IPS-NIHi11 (cell line): ENCODE results near the gene KCNIP3.

Experiments
- DNase-seq: peaks from one replicate; pipeline ENCODE4 v3.0.0; 2012; ENCODE audit warnings: mixed read lengths, low spot score

Gene KCNIP3

GRCh38 chr2:95314598-95314963, 17.4 kb downstream of the KCNIP3 start:
- DNase-seq, result no peak

GRCh38 chr2:95314964-95315611, 17.9 kb downstream of the KCNIP3 start:
- peak; percentile 85 for DNase-seq

GRCh38 chr2:95315801-95316411, 18.8 kb downstream of the KCNIP3 start:
- DNase-seq, result no peak

GRCh38 chr2:95316466-95317122, 19.4 kb downstream of the KCNIP3 start:
- DNase-seq, result no peak

DNA sequence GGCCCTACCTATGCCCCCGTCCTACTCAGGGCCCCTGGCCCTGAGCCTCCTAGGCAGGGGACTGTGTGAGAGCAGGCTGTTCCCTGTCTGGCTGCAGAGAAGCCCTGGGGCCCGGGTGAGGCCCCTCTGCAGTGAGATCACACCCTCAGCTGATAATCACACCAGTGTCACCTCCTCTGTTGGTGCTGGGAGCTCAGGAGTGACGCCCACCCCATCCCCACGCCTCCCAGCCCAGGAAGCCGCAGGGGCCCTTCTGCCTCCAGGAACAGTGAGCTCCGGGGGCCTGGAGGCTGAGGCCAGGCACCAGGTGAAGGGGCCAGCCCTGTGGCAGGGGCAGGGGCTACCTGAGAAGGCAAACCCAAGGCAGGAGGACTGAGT, 20.0 kb downstream of the KCNIP3 start:
- no peak for DNase-seq

- no peak for DNase-seq
These were observed 20.7 kb downstream of the KCNIP3 start for GRCh38 chr2:95317665-95318425.

- no peak for DNase-seq
These were observed 21.5 kb downstream of the KCNIP3 start for GRCh38 chr2:95318431-95319220.

GRCh38 chr2:95319481-95320343, 22.6 kb downstream of the KCNIP3 start:
- no peak for DNase-seq

DNA sequence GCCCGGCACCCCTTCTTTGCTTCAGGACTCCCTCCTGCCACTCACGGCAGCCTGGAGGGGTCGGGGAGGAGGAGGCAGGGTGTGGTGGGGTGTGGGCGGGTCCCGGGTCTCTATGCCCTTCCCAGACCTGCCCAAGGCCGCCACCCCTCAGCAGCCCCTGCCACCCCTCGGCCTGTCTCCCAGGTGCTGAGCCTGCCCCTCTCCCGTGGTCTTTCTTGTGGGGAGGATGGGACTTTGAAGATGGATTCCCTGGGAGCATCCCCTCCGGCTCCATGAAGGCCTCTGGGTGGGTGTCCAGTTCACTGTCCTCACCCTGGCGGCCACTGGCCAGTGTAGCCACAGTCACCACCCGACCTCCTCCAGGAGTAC, 23.2 kb downstream of the KCNIP3 start:
- DNase-seq, result no peak

DNA sequence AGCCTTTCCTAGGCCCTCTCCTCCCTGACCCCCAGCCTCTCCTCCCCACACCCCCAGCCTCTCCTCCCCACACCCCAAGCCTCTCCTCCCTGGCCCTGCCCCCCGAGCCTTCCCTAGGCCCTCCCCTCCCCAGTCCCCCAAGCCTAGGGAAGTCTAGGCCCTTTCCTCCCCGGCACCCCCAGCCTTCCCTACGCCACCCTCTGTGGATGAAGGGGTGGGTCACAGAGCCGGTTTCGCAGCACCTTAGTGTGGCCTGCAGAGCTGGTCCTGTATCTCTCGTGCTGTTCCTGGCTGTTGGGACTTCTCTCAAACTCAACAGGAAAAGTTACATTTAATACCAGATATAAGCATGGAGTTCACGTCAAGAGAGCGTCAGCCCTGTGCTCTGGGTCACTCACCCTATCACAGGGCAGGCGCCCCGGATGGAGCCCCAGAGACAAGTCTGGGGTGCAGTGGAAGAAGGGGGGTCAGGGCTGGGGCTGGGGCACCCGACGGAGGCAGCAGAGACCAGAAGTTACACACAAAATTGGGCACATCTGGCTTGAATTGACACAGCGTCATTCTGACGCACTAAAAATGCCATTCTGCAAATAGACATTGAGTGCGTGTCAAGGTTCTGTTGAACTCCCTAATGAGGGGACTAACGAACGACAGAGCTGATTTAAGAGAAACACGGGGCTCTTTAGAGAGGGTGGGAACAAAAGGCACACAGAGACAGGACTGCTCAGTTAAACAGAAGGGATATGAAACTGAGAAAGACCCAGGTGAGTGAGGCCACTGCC, 24.0 kb downstream of the KCNIP3 start:
- DNase-seq, result no peak

GRCh38 chr2:95323347-95324155, 26.4 kb downstream of the KCNIP3 start:
- DNase-seq, result peak; percentile 87

DNA sequence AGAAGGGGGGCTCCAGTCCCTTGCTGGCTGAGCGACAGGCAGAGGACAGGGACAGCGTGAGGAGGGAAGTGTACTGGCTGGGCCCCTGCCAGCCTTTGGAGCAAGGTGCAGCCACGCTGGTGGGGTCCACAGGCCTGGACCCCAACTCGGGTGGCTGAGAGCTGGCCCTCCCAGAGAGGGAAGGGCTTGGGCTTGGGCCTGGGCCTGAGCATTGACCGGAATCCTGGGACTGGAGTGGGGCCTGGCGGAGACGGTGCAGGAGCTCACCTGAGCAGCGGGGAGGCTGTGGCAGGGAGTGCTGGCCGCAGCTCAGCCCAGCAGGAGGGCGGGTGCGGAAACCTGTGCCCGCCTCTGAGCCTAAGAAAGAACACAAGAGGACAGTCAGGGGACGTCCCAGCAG, 27.9 kb downstream of the KCNIP3 start:
- no peak for DNase-seq

DNA sequence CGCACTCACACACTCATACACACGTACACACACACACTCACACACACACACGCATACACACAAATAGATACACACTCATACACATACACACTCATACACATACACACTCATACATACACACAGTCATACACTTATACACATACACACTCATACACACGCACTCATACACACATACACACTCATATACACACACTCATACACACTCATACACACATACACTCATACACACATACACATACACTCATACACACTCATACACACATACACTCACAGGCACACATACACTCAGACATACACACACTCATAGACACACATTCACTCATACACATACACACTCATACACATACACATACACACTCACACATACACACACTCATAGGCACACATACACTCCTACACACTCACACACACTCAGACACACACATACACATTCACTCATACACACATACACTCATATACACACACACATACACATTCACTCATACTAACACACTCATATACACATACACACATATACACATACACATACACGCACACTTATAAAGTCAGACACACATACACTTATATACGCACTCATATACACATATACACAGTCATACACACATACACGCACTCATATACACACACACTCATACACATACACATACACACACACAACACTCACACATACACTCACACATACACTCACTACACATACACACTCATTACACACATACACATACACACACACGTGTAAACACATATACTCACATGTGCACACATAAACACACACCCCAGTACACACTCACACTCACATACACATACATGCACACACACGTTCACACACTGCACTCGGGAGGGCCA, 28.7 kb downstream of the KCNIP3 start:
- no peak for DNase-seq

DNA sequence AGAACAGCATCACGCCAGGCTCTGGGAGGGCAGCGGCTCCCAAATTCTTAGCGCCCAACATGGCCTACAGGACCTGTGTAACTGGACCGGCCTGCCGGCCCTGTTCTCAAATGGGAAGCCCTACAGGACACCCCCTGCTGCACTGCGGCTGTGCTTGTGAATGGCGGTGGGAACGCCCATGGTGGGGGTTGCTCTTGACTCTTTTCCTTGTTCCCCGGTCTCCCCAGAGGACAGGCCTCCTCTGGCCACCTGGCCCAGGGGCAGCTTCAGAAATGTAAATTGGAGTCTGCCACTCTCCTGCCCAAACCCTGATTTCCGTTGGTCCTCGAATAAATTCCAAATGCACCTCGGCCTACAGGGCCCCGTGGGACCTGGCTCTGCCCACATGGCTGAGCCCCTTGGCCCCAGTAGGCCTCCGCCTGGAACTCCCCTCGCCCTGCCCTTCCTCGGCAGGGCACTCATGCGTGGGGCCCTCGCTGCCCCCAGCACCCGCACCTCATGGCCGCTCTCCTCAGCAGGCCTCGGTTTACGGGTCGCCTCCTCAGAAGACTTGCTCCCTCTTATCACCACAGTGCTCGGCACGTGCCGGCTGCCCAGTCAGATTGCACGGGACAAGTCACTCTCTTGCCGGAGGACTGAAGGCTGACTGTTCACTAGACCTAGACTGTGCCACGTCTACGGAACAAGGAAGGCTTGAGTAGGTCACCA, 29.4 kb downstream of the KCNIP3 start:
- no peak for DNase-seq

- no peak for DNase-seq
These were observed 30.7 kb downstream of the KCNIP3 start for GRCh38 chr2:95327861-95328260.

GRCh38 chr2:95328358-95329125, 31.4 kb downstream of the KCNIP3 start:
- DNase-seq, result no peak

GRCh38 chr2:95329401-95329800, 32.3 kb downstream of the KCNIP3 start:
- no peak for DNase-seq
